Mesenchymal stem cell (in vitro differentiated cells and primary cell): ENCODE measurements around the gene MARK3.

Experiments used
- DNase-seq: peaks from one replicate; pipeline ENCODE4 v3.0.0-alpha.2; 2013
- H2AFZ ChIP-seq: one replicate; pipeline ENCODE4 v1.6.1; 2013; ENCODE audit warnings: low read depth, mild to moderate bottlenecking, control low read depth, inconsistent platforms, low read length, moderate library complexity
- H2AK5ac ChIP-seq: 2 replicates; pipeline ENCODE4 v1.6.1; 2013; ENCODE audit warnings: low read length, moderate library complexity, mild to moderate bottlenecking, inconsistent platforms; ENCODE audit not compliant: severe bottlenecking
- H2BK120ac ChIP-seq: one replicate; pipeline ENCODE4 v1.6.1; 2013; ENCODE audit warnings: low read depth, mild to moderate bottlenecking, inconsistent platforms, low read length, moderate library complexity
- H2BK12ac ChIP-seq, 2 experiments: one replicate each; pipeline ENCODE4 v1.6.1; 2013; ENCODE audit warnings: inconsistent platforms in 2 of 2, low read length in 2 of 2, mild to moderate bottlenecking in 2 of 2, moderate library complexity in 2 of 2, control low read depth in 1 of 2
- H2BK15ac ChIP-seq: one replicate; pipeline ENCODE4 v1.6.1; 2013; ENCODE audit warnings: mild to moderate bottlenecking, low read depth, inconsistent platforms; ENCODE audit not compliant: poor library complexity, severe bottlenecking
- H2BK5ac ChIP-seq: 2 replicates; pipeline ENCODE4 v1.6.1; 2013; ENCODE audit warnings: low read depth, mild to moderate bottlenecking, low read length, control low read depth, inconsistent platforms; ENCODE audit not compliant: poor library complexity, severe bottlenecking
- H3K14ac ChIP-seq, 2 experiments: one replicate each; pipeline ENCODE4 v1.6.1; 2013; ENCODE audit warnings: inconsistent platforms in 2 of 2, low read length in 2 of 2, control low read depth in 1 of 2, mild to moderate bottlenecking in 1 of 2, moderate library complexity in 1 of 2
- H3K18ac ChIP-seq, 2 experiments: one replicate each; pipeline ENCODE4 v1.6.1; 2013; ENCODE audit warnings: inconsistent platforms in 2 of 2, low read length in 2 of 2, control low read depth in 1 of 2, low read depth in 1 of 2, mild to moderate bottlenecking in 1 of 2
- H3K23ac ChIP-seq, 2 experiments: one replicate each; pipeline ENCODE4 v1.6.1; 2013; ENCODE audit warnings: inconsistent platforms in 2 of 2, low read length in 2 of 2, mild to moderate bottlenecking in 2 of 2, moderate library complexity in 2 of 2, control low read depth in 1 of 2
- H3K27ac ChIP-seq: 2 replicates; pipeline ENCODE4 v1.5.1; 2013; ENCODE audit warnings: mild to moderate bottlenecking, moderate library complexity, low read length, control low read depth, inconsistent platforms; ENCODE audit not compliant: poor library complexity, severe bottlenecking
- H3K27me3 ChIP-seq, 2 experiments: 2 replicates each; pipeline versions ENCODE4 v1.6.1 to v1.7.0; 2013; ENCODE audit warnings: low read length in 2 of 2, mild to moderate bottlenecking in 2 of 2, moderate library complexity in 2 of 2, control low read depth in 1 of 2, inconsistent platforms in 1 of 2; ENCODE audit not compliant: control insufficient read depth in 1 of 2, insufficient read depth in 1 of 2
- H3K36me3 ChIP-seq, 2 experiments: 2 replicates each; pipeline versions ENCODE4 v1.6.1 to v1.7.0; 2013; ENCODE audit warnings: low read length in 2 of 2, control low read depth in 1 of 2, inconsistent platforms in 1 of 2, low read depth in 1 of 2, mild to moderate bottlenecking in 1 of 2; ENCODE audit not compliant: insufficient read depth in 2 of 2, control insufficient read depth in 1 of 2
- H3K4ac ChIP-seq, 2 experiments: one replicate each; pipeline ENCODE4 v1.6.1; 2013; ENCODE audit warnings: inconsistent platforms in 2 of 2, low read length in 2 of 2, mild to moderate bottlenecking in 2 of 2, moderate library complexity in 2 of 2, control low read depth in 1 of 2, low read depth in 1 of 2
- H3K4me1 ChIP-seq: 2 replicates; pipeline ENCODE4 v1.6.1; 2013; ENCODE audit warnings: low read depth, low read length, control low read depth; ENCODE audit not compliant: control insufficient read depth, insufficient read depth
- H3K4me2 ChIP-seq: 2 replicates; pipeline ENCODE4 v1.6.1; 2013; ENCODE audit warnings: low read length, mild to moderate bottlenecking, inconsistent platforms; ENCODE audit not compliant: poor library complexity, severe bottlenecking
- H3K4me3 ChIP-seq, 2 experiments: 2 replicates each; pipeline versions ENCODE4 v1.5.1 to v1.7.0; 2013; ENCODE audit warnings: low read length in 2 of 2, mild to moderate bottlenecking in 2 of 2, control low read depth in 1 of 2, low read depth in 1 of 2; ENCODE audit not compliant: insufficient read depth in 1 of 2
- H3K79me1 ChIP-seq: replicated peaks from 2 replicates; pipeline ENCODE4 v1.6.1; 2013; ENCODE audit warnings: mild to moderate bottlenecking, control low read depth, low read length, inconsistent platforms; ENCODE audit not compliant: poor library complexity, severe bottlenecking
- H3K9ac ChIP-seq: 2 replicates; pipeline ENCODE4 v1.7.0; 2013; ENCODE audit warnings: mild to moderate bottlenecking, low read length, moderate library complexity
- H3K9me3 ChIP-seq: 2 replicates; pipeline ENCODE4 v1.7.0; 2013; ENCODE audit warnings: mild to moderate bottlenecking, low read length; ENCODE audit not compliant: control insufficient read depth
- H4K8ac ChIP-seq: one replicate; pipeline ENCODE4 v1.6.1; 2013; ENCODE audit warnings: inconsistent platforms, mild to moderate bottlenecking, low read length, moderate library complexity
- H4K91ac ChIP-seq: one replicate; pipeline ENCODE4 v1.6.1; 2013; ENCODE audit warnings: mild to moderate bottlenecking, low read length, inconsistent platforms
- WGBS: methylation state at CpG from one replicate; pipeline ENCODE4 v1.1.7; 2013; ENCODE audit warnings: mixed read lengths; 5-methylcytosine and 5-hydroxymethylcytosine counted together

The MARK3 gene

DNA sequence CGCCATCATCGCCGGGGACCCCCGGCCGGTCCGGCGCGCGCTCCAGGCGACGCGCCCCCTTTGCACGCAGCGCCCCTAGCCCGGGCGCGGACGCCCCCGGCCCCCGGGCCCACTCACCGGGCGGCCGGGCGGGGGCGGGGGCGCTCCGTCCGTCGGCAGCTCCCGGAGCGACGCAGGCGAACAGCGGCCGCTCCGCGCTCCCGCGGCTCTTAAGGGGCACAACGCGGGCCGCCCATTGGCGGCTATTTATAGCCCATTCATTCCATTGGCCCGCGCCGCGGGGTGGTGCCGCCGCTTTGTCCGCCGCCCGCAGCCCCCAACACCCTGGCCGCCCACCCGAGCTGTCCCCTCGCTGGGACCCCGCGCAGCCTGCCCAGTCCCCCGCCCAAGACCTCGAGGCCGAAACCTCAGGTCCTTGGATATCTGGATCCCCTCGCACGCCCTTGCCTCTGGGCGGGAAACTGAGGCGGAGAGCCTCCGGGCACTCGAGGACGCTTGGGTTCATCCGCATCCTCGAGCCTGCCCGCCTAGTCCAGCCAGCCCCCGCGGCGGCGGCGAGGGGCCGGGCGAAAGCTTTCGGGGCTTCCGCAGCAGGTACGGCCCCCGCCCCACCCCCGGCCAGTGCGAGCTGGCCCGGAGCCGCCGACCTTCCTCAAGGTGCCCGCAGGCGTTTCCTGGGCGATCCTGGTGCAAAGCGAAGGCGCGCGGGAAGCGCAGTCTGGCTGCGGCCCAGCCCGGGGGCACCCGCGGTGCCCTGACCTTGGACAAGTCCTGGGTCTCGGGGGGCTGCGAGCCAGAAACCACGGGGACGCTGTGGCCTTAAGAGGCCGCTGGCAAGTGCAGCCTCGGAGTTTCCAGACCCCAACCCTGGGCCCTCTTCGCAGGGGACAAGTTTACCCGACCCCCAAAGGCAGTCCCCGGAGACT lies 137.7 kb downstream of the MARK3 start, which contains the start of gene CKB:
Gene CKB, minus strand, starts transcription at position 182 of the 926 bp plus-strand sequence. CDS start 337 bp downstream, outside the sequence.
- H2BK15ac ChIP-seq: peak within 1 kb of the TSS; percentile 35
- no peak within 1 kb of the TSS for H2AK5ac ChIP-seq
- DNase-seq: peak; percentile 71
- H3K9ac ChIP-seq: peak within 1 kb of the TSS; percentile 68
- no peaks in the 10 kb centered on the region for H3K9me3 ChIP-seq
- H3K4ac ChIP-seq: no peak within 1 kb of the TSS
- H3K27ac ChIP-seq: no peak within 1 kb of the TSS
- no peak within 1 kb of the TSS for H4K91ac ChIP-seq
- peak within 1 kb of the TSS; percentile 32 for H2AFZ ChIP-seq
- H3K4me3 ChIP-seq: peak within 1 kb of the TSS; percentile 54 to 71
- peak within 1 kb of the TSS; percentile 83 for H3K4me2 ChIP-seq
- peaks cover 10 to 15% of the 10 kb centered on the region in 2 experiments for H3K27me3 ChIP-seq
- peak within 1 kb of the TSS in 1 of 2 experiments; percentile 65 for H3K18ac ChIP-seq
- peak within 1 kb of the TSS in 1 of 2 experiments; percentile 61 for H2BK12ac ChIP-seq
- WGBS: 4% methylated on average over 84 of the region's 107 CpGs
- peak within 1 kb of the TSS; percentile 56 for H4K8ac ChIP-seq
- H3K79me1 ChIP-seq: peaks cover 2% of the 10 kb centered on the region
- peaks cover 0 to 4% of the 10 kb centered on the region in 2 experiments for H3K36me3 ChIP-seq
- peaks cover 74% of the 10 kb centered on the region for H3K4me1 ChIP-seq
- H2BK120ac ChIP-seq: no peak within 1 kb of the TSS
- peak within 1 kb of the TSS in 1 of 2 experiments; percentile 19 for H3K14ac ChIP-seq
- H2BK5ac ChIP-seq: no peak within 1 kb of the TSS
- peak within 1 kb of the TSS in 1 of 2 experiments; percentile 91 for H3K23ac ChIP-seq

DNA sequence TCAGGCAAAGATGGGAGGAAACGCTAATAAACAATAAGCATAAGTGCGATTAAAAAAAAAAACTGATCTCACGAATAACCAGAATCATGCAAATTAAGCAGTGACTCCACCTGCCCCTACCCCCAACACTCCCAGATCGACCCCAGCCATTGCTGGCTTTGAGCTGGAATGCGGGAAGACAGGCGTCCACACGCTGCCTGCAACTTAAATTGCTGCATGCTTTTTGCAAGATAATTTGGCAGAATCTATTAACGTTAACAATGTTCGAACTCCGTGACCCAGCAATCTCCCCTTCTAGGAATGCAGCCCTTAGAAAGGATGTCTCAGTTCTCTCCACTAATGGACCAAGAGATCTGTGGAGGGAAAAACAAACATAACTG lies 138.3 kb downstream of the MARK3 start:
- Histone ChIP-seq H3K4me1 (peaks cover 74% of the 10 kb centered on the region), H2AFZ (no peak overlapping the region), H3K14ac (no peak overlapping the region), H3K9me3 (no peaks in the 10 kb centered on the region), H2AK5ac (no peak overlapping the region), H4K91ac (no peak overlapping the region), H3K9ac (no peak overlapping the region), H3K4me3 (no peak overlapping the region), H3K36me3 (peaks cover 0 to 4% of the 10 kb centered on the region in 2 experiments), H3K27me3 (peaks cover 10 to 15% of the 10 kb centered on the region in 2 experiments), H3K79me1 (peaks cover 5% of the 10 kb centered on the region), H2BK15ac (no peak overlapping the region), H4K8ac (no peak overlapping the region), H3K4ac (no peak overlapping the region), H2BK12ac (no peak overlapping the region), H3K23ac (no peak overlapping the region), H3K4me2 (no peak overlapping the region), H2BK120ac (no peak overlapping the region), H3K27ac (no peak overlapping the region), H2BK5ac (no peak overlapping the region), H3K18ac (no peak overlapping the region)
- no peak for DNase-seq
- WGBS: 40% methylated on average over 10 of the region's 10 CpGs

GRCh38 chr14:103524002-103524935 lies 139.1 kb downstream of the MARK3 start:
- WGBS: 73% methylated on average over 11 of the region's 12 CpGs
- Histone ChIP-seq H3K14ac (no peak overlapping the region), H3K9ac (no peak overlapping the region), H2BK120ac (no peak overlapping the region), H2AK5ac (no peak overlapping the region), H3K4me3 (no peak overlapping the region), H3K27me3 (peaks cover 10 to 15% of the 10 kb centered on the region in 2 experiments), H2BK12ac (no peak overlapping the region), H3K4me2 (no peak overlapping the region), H2AFZ (no peak overlapping the region), H3K4me1 (peaks cover 69% of the 10 kb centered on the region), H4K91ac (no peak overlapping the region), H4K8ac (no peak overlapping the region), H2BK15ac (no peak overlapping the region), H3K79me1 (peaks cover 9% of the 10 kb centered on the region), H3K4ac (no peak overlapping the region), H3K36me3 (peaks cover 0 to 4% of the 10 kb centered on the region in 2 experiments), H2BK5ac (no peak overlapping the region), H3K9me3 (no peaks in the 10 kb centered on the region), H3K23ac (no peak overlapping the region), H3K27ac (no peak overlapping the region), H3K18ac (no peak overlapping the region)
- DNase-seq: no peak
